ENCODE data around the gene PTPN1.
A peak's percentile ranks its signal among the peaks of the same experiment; 100 is the strongest.

PTPN1 gene

GRCh38 chr20:50509923-50510705, at the start of gene PTPN1:
Gene PTPN1 (plus strand): TSS chr20:50510383. CDS start chr20:50510528, 145 bp downstream.
- Histone ChIP-seq H3K27ac (ENCODE audit: low read depth, low read length, poor library complexity, severe bottlenecking) (no peak within 1 kb of the TSS), H3K4me2 (ENCODE audit: low read length) (peak within 1 kb of the TSS; percentile 98), H3K9ac (ENCODE audit: low read length) (peak within 1 kb of the TSS; percentile 87), H3K4me3 (ENCODE audit: low read depth, low read length, poor library complexity, severe bottlenecking) (peak within 1 kb of the TSS; percentile 77), H4K20me1 (ENCODE audit: insufficient read depth, low read length) (no peaks in the 10 kb centered on the region), H3K9me3 (ENCODE audit: low read length) (no peaks in the 10 kb centered on the region), H3K79me2 (ENCODE audit: insufficient read depth, low read length) (peaks cover 42% of the 10 kb centered on the region), H3K27me3 (ENCODE audit: insufficient read depth, low read length) (no peaks in the 10 kb centered on the region), H3K36me3 (ENCODE audit: insufficient read depth, low read length) (no peaks in the 10 kb centered on the region; the same call in 1 of the 2 replicates), H3K9me2 (ENCODE audit: low read depth, low read length) (no peaks in the 10 kb centered on the region), H3K4me1 (ENCODE audit: insufficient read depth, low read length, severe bottlenecking) (peaks cover 36% of the 10 kb centered on the region), H2AFZ (ENCODE audit: low read length) (peak within 1 kb of the TSS; percentile 90; the same call in 1 of the 2 replicates), H3F3A (ENCODE audit: insufficient read depth, low read length) (no peaks in the 10 kb centered on the region)
- TF ChIP-seq CTCF (IDR thresholded peaks at IDR 0.05; ENCODE audit: low read length), result no peak

GRCh38 chr20:50460608-50461267, 49.4 kb upstream of the PTPN1 start:
- no peak overlapping the region for H3K9ac ChIP-seq (ENCODE audit: low read length)
- H3K36me3 ChIP-seq (ENCODE audit: insufficient read depth, low read length), result no peaks in the 10 kb centered on the region
- no peak overlapping the region for H3K27ac ChIP-seq (ENCODE audit: low read depth, low read length, poor library complexity, severe bottlenecking)
- H3K4me3 ChIP-seq (ENCODE audit: low read depth, low read length, poor library complexity, severe bottlenecking), result no peak overlapping the region
- no peaks in the 10 kb centered on the region for H3K4me1 ChIP-seq (ENCODE audit: insufficient read depth, low read length, severe bottlenecking)
- no peaks in the 10 kb centered on the region for H4K20me1 ChIP-seq (ENCODE audit: insufficient read depth, low read length)
- 0 out of 2 replicates have a peak, but pooled peaks cover 3% of the 10 kb centered on the region for H3K27me3 ChIP-seq (ENCODE audit: insufficient read depth, low read length)
- TF ChIP-seq CTCF (IDR thresholded peaks at IDR 0.05; ENCODE audit: low read length) (peak; percentile 83), EZH2 (IDR thresholded peaks at IDR 0.05; ENCODE audit: borderline replicate concordance, low read length) (no peak)
- H3F3A ChIP-seq (ENCODE audit: insufficient read depth, low read length), result no peaks in the 10 kb centered on the region
- no peaks in the 10 kb centered on the region for H3K79me2 ChIP-seq (ENCODE audit: insufficient read depth, low read length)
- H3K4me2 ChIP-seq (ENCODE audit: low read length), result no peak overlapping the region
- no peaks in the 10 kb centered on the region for H3K9me2 ChIP-seq (ENCODE audit: low read depth, low read length)
- H2AFZ ChIP-seq (ENCODE audit: low read length), result no peak overlapping the region
- H3K9me3 ChIP-seq (ENCODE audit: low read length), result no peaks in the 10 kb centered on the region

GRCh38 chr20:50462093-50462690, 48.0 kb upstream of the PTPN1 start:
- Histone ChIP-seq H3K4me3 (ENCODE audit: low read depth, low read length, poor library complexity, severe bottlenecking) (no peak overlapping the region), H3K36me3 (ENCODE audit: insufficient read depth, low read length) (no peaks in the 10 kb centered on the region), H2AFZ (ENCODE audit: low read length) (no peak overlapping the region), H3K79me2 (ENCODE audit: insufficient read depth, low read length) (no peaks in the 10 kb centered on the region), H3K27ac (ENCODE audit: low read depth, low read length, poor library complexity, severe bottlenecking) (no peak overlapping the region), H3F3A (ENCODE audit: insufficient read depth, low read length) (no peaks in the 10 kb centered on the region), H3K9me3 (ENCODE audit: low read length) (no peaks in the 10 kb centered on the region), H3K27me3 (ENCODE audit: insufficient read depth, low read length) (no peaks in the 10 kb centered on the region), H3K9ac (ENCODE audit: low read length) (no peak overlapping the region), H3K9me2 (ENCODE audit: low read depth, low read length) (no peaks in the 10 kb centered on the region), H4K20me1 (ENCODE audit: insufficient read depth, low read length) (no peaks in the 10 kb centered on the region), H3K4me1 (ENCODE audit: insufficient read depth, low read length, severe bottlenecking) (no peaks in the 10 kb centered on the region), H3K4me2 (ENCODE audit: low read length) (no peak overlapping the region)
- TF ChIP-seq CTCF (IDR thresholded peaks at IDR 0.05; ENCODE audit: low read length) (no peak), EZH2 (IDR thresholded peaks at IDR 0.05; ENCODE audit: borderline replicate concordance, low read length) (no peak)
